B cell (primary cell): ENCODE results near the gene PUS7. TPM values are rescaled to one million over a fixed set of nuclear protein-coding genes. Genes with fewer than 3 reads are reported as not detected.
"Not testable (repeated sequence)": the region's sequence is repeated elsewhere in the genome, so short reads cannot be mapped to it uniquely, and the experiment has no call there.

Source experiments
- ATAC-seq: fragments of 200-7000 bp; cut with Tn5 transposase; one replicate; pipeline ENCODE4 v1.10.0; 2021; ENCODE audit warnings: low read depth, mild to moderate bottlenecking, moderate number of reproducible peaks, moderate library complexity
- CTCF ChIA-PET: fragments of 350-600 bp; sonication (Branson Sonifier 250); formaldehyde crosslinking; loops from one replicate; lab custom pipeline; 2021; ENCODE audit warnings: antibody characterized with exemption, inconsistent platforms; lab: Charles Lee
- POLR2A ChIA-PET: fragments of 350-600 bp; sonication (Branson Sonifier 250); formaldehyde crosslinking; loops from one replicate; lab custom pipeline; 2021; ENCODE audit warnings: antibody characterized with exemption; lab: Charles Lee
- DNase-seq: peaks from one replicate; pipeline ENCODE4 v3.0.0; 2013
- H2AFZ ChIP-seq: 2 replicates; pipeline ENCODE4 v1.6.1; 2012; ENCODE audit warnings: mild to moderate bottlenecking, low read depth, low read length; ENCODE audit not compliant: insufficient read depth, poor library complexity, severe bottlenecking
- H3K27ac ChIP-seq, 2 donors: 1 replicate in 1 of 2; 2 replicates in 1 of 2; pipeline ENCODE4 v1.5.1; 2012 to 2013; ENCODE audit warnings: low read length in 2 of 2, mild to moderate bottlenecking in 2 of 2, moderate library complexity in 1 of 2
- H3K27me3 ChIP-seq, 4 experiments: fragments of 200-600 bp in 1 of 4; sonication (generic) in 1 of 4; replicated peaks in 1 of 4; 1 replicate in 2 of 4; 2 replicates in 2 of 4; pipeline versions ENCODE4 v1.6.1 to v1.7.0; 2013 to 2016; ENCODE audit warnings: low read length in 3 of 4, mild to moderate bottlenecking in 2 of 4, mixed read lengths in 1 of 4, moderate library complexity in 1 of 4; ENCODE audit not compliant: insufficient read depth in 4 of 4, control insufficient read depth in 3 of 4; ENCODE audit errors: control extremely low read depth in 1 of 4
- H3K36me3 ChIP-seq, 2 experiments: replicated peaks in 1 of 2; 1 replicate in 1 of 2; 2 replicates in 1 of 2; pipeline versions ENCODE4 v1.6.1 to v1.7.1; 2013; ENCODE audit warnings: low read length in 1 of 2; ENCODE audit not compliant: insufficient read depth in 2 of 2, control insufficient read depth in 1 of 2; ENCODE audit errors: control extremely low read depth in 1 of 2, extremely low read depth in 1 of 2
- H3K4me1 ChIP-seq, 2 donors: fragments of 200-600 bp in 1 of 2; sonication (generic) in 1 of 2; 1 replicate in 1 of 2; 2 replicates in 1 of 2; pipeline versions ENCODE4 v1.5.1 to v1.6.1; 2013 to 2017; ENCODE audit warnings: low read length in 2 of 2; ENCODE audit not compliant: control insufficient read depth in 2 of 2, insufficient read depth in 2 of 2
- H3K4me2 ChIP-seq: replicated peaks from 2 replicates; pipeline ENCODE3; 2012; ENCODE audit warnings: mild to moderate bottlenecking, low read depth, low read length; ENCODE audit not compliant: poor library complexity, severe bottlenecking
- H3K4me3 ChIP-seq, 5 experiments: fragments of 200-600 bp in 1 of 5; sonication (generic) in 1 of 5; 1 replicate in 3 of 5; 2 replicates in 2 of 5; pipeline versions ENCODE4 v1.5.1 to v1.7.0; 2011 to 2016; ENCODE audit warnings: low read length in 4 of 5, mild to moderate bottlenecking in 4 of 5, low read depth in 2 of 5, control low read depth in 1 of 5, moderate library complexity in 1 of 5; ENCODE audit not compliant: insufficient read depth in 1 of 5; ENCODE audit errors: control extremely low read depth in 1 of 5, extremely low read depth in 1 of 5
- H3K79me2 ChIP-seq: fragments of 200-600 bp; sonication (generic); one replicate; pipeline ENCODE4 v1.6.0; 2016; ENCODE audit warnings: low read length; ENCODE audit not compliant: control insufficient read depth, insufficient read depth
- H3K9ac ChIP-seq: fragments of 200-600 bp; sonication (generic); 2 replicates; pipeline ENCODE4 v1.6.1; 2017; ENCODE audit warnings: mild to moderate bottlenecking, low read length, moderate library complexity
- H3K9me3 ChIP-seq, 3 donors: one replicate each; pipeline versions ENCODE4 v1.6.1 to v1.7.1; 2013; ENCODE audit warnings: low read length in 2 of 3; ENCODE audit not compliant: control insufficient read depth in 2 of 3, insufficient read depth in 1 of 3; ENCODE audit errors: control extremely low read depth in 1 of 3
- H4K20me1 ChIP-seq: 2 replicates; pipeline ENCODE4 v1.6.0; 2012; ENCODE audit warnings: mild to moderate bottlenecking, low read length; ENCODE audit not compliant: insufficient read depth, control insufficient read depth, poor library complexity, severe bottlenecking
- H3K27ac Mint-ChIP-seq: one replicate; pipeline ENCODE4 v1.8.0; 2021; ENCODE audit warnings: mixed read lengths
- H3K27me3 Mint-ChIP-seq: one replicate; pipeline ENCODE4 v1.8.0; 2021; ENCODE audit warnings: mixed read lengths
- H3K4me1 Mint-ChIP-seq: one replicate; pipeline ENCODE4 v1.8.0; 2021; ENCODE audit warnings: mixed read lengths
- H3K4me3 Mint-ChIP-seq: one replicate; pipeline ENCODE4 v1.8.0; 2021; ENCODE audit warnings: mixed read lengths
- H3K9me3 Mint-ChIP-seq: one replicate; pipeline ENCODE4 v1.8.0; 2022; ENCODE audit warnings: mixed read lengths; ENCODE audit not compliant: insufficient read depth
- EZH2 ChIP-seq: IDR thresholded peaks from 2 replicates; pipeline ENCODE4 v1.6.1; 2012; ENCODE audit warnings: borderline replicate concordance, low read depth, mild to moderate bottlenecking, moderate library complexity, low read length; ENCODE audit not compliant: insufficient read depth, poor library complexity, severe bottlenecking
- WGBS: methylation state at CpG from one replicate; pipeline ENCODE4 v1.1.5; 2013; ENCODE audit warnings: missing lambda C conversion rate; ENCODE audit not compliant: insufficient coverage; 5-methylcytosine and 5-hydroxymethylcytosine counted together
- intact Hi-C: fragments of 100-400 bp; cut with micrococcal nuclease; formaldehyde crosslinking; loops from one replicate; pipeline ENCODE4 v1.10.0; 2022
- polyA plus RNA-seq: library from polyadenylated mRNA; depleted of rRNA; stranded (reverse); fragments of >200 nt; gene quantifications from 2 replicates; pipeline ENCODE4 v1.2.3, GENCODE V29; 2012
- total RNA-seq, 2 donors: library from RNA; stranded (reverse); fragments of 120-200 nt in 1 of 2; gene quantifications; 1 replicate in 1 of 2; 2 replicates in 1 of 2; pipeline versions ENCODE4 v1.2.3 to v1.2.4, GENCODE V29; 2013 to 2022
- TF ChIP-seq, protein P1 (sequence below): fragments of 200-600 bp; IDR thresholded peaks from one replicate; pipeline ENCODE4 v1.8.0; 2022; ENCODE audit warnings: antibody characterized with exemption, mild to moderate bottlenecking

Gene PUS7
- total and polyA plus RNA-seq, 2 donors (not counting 1 experiment from before 2014, with no cell fraction given): 2.0 to 7.7 TPM

DNA sequence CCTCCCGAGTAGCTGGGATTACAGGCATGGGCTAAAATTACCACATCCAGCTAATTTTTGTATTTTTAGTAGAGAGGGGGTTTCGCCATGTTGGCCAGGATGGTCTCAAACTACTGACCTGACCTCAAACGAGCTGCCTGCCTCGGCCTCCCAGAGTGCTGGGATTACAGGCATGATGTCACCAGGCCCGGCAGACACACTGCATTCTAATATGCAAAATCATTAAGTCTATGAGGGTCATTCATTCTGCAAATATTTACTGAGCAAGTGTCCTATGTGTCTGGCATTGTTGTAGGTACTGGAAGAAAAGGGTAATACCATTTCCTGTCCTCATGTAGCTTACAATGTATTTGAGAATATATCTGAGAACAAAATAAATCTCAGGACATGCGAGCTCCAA, 2.7 kb downstream of the PUS7 start:
- H3K4me3 ChIP-seq: no peak overlapping the region
- peaks cover 0 to 3% (median 0%) of the 10 kb centered on the region in 3 donors for H3K9me3 ChIP-seq
- ChIA-PET POLR2A (no interaction called here), CTCF (interaction anchor here (1.3 kb wide), 1 partner anchor 12 kb away, joined by 7 read pairs; the partner anchor contains the start of gene RINT1)
- DNase-seq: no peak
- 100% methylated on average over 3 of the region's 6 CpGs for WGBS
- H3K4me1 Mint-ChIP-seq: peaks cover 16% of the 10 kb centered on the region
- no peaks in the 10 kb centered on the region for H3K27me3 ChIP-seq
- no peak overlapping the region for H3K27ac Mint-ChIP-seq
- no peak overlapping the region for H3K27ac ChIP-seq
- peaks cover 21% of the 10 kb centered on the region for H3K79me2 ChIP-seq
- no peak overlapping the region for H3K9ac ChIP-seq
- H2AFZ ChIP-seq: no peak overlapping the region
- intact Hi-C loops: no loop called here
- TF ChIP-seq EZH2: no peak
- TF ChIP-seq, protein P1, sequence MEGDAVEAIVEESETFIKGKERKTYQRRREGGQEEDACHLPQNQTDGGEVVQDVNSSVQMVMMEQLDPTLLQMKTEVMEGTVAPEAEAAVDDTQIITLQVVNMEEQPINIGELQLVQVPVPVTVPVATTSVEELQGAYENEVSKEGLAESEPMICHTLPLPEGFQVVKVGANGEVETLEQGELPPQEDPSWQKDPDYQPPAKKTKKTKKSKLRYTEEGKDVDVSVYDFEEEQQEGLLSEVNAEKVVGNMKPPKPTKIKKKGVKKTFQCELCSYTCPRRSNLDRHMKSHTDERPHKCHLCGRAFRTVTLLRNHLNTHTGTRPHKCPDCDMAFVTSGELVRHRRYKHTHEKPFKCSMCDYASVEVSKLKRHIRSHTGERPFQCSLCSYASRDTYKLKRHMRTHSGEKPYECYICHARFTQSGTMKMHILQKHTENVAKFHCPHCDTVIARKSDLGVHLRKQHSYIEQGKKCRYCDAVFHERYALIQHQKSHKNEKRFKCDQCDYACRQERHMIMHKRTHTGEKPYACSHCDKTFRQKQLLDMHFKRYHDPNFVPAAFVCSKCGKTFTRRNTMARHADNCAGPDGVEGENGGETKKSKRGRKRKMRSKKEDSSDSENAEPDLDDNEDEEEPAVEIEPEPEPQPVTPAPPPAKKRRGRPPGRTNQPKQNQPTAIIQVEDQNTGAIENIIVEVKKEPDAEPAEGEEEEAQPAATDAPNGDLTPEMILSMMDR: no peak
- no peaks in the 10 kb centered on the region for H3K36me3 ChIP-seq
- no peaks in the 10 kb centered on the region for H4K20me1 ChIP-seq
- no peak for ATAC-seq
- H3K4me1 ChIP-seq: peaks cover 9 to 15% of the 10 kb centered on the region in 2 donors
- no peak overlapping the region for H3K4me2 ChIP-seq
- H3K9me3 Mint-ChIP-seq: no peaks in the 10 kb centered on the region
- peak overlapping the region; percentile 40 for H3K4me3 Mint-ChIP-seq
- no peaks in the 10 kb centered on the region for H3K27me3 Mint-ChIP-seq

DNA sequence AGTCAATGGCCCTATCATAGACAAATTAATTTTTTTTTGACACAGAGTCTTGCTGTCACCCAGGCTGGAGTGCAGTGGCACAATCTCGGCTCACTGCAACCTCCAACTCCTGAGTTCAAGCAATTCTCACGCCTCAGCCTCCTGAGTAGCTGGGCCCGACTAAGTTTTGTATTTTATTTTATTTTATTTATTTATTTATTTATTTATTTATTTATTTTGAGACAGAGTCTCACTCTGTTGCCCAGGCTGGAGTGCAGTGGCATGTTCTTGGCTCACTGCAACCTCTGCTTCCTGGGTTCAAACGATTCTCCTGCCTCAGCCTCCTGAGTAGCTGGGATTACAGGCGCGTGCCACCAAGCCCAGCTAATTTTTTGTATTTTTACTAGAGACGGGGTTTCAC, 6.5 kb downstream of the PUS7 start:
- intact Hi-C loops, H3K4me3 Mint-ChIP-seq, H3K27ac ChIP-seq, H3K27me3 Mint-ChIP-seq, H3K27me3 ChIP-seq, H3K9me3 Mint-ChIP-seq, H3K4me1 ChIP-seq, H2AFZ ChIP-seq, H3K4me1 Mint-ChIP-seq, H3K36me3 ChIP-seq, H3K4me3 ChIP-seq, H4K20me1 ChIP-seq, H3K4me2 ChIP-seq, H3K27ac Mint-ChIP-seq, H3K9me3 ChIP-seq, H3K9ac ChIP-seq, CTCF ChIA-PET, DNase-seq, POLR2A ChIA-PET, ATAC-seq: not testable (repeated sequence)
- 99% methylated on average over 4 of the region's 7 CpGs for WGBS
- H3K79me2 ChIP-seq: peaks cover 25% of the 10 kb centered on the region
